ENCODE measurements around the gene ABCA4.

- TF ChIP-seq CTCF (IDR thresholded peaks at IDR 0.05; ENCODE audit: extremely low read depth in 1 of 2, insufficient read depth in 1 of 2, low read depth in 1 of 2, low read length in 2 of 2) (no peak), POLR2A (IDR thresholded peaks at IDR 0.05; ENCODE audit: low read depth, low read length) (no peak)
- TF ChIP-seq, protein P1, sequence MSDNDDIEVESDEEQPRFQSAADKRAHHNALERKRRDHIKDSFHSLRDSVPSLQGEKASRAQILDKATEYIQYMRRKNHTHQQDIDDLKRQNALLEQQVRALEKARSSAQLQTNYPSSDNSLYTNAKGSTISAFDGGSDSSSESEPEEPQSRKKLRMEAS (IDR thresholded peaks at IDR 0.05; ENCODE audit: insufficient read depth, insufficient read length): no peak
Measured at GRCh38 chr1:94142022-94142421, 21.1 kb upstream of the ABCA4 start.

Measured in endothelial cell of umbilical vein (primary cell).